Activated CD4-positive, CD25-positive, alpha-beta regulatory T cell treated with anti-CD3 and anti-CD28 coated beads, Interleukin-2, amount 50 U/mL, for 16 hours (primary cell): ENCODE results near the gene SPDYE16.
"Not testable (repeated sequence)": the region's sequence is repeated elsewhere in the genome, so short reads cannot be mapped to it uniquely, and the experiment has no call there.

ENCODE experiments used
- DNase-seq: peaks from one replicate; pipeline ENCODE4 v3.0.0-alpha.2; 2020; ENCODE audit warnings: low read depth, low spot score

The SPDYE16 gene

GRCh38 chr7:76504351-76505167 is 38.5 kb downstream of the SPDYE16 start:
- not testable (repeated sequence) for DNase-seq

- not testable (repeated sequence) for DNase-seq
These were observed 39.9 kb downstream of the SPDYE16 start for GRCh38 chr7:76503244-76503643.

GRCh38 chr7:76502836-76503235 is 40.3 kb downstream of the SPDYE16 start:
- DNase-seq, result not testable (repeated sequence)

GRCh38 chr7:76502224-76502623 is 40.9 kb downstream of the SPDYE16 start:
- not testable (repeated sequence) for DNase-seq

- DNase-seq, result not testable (repeated sequence)
These were observed 43.2 kb downstream of the SPDYE16 start for GRCh38 chr7:76499924-76500241.

- not testable (repeated sequence) for DNase-seq
These were observed 43.7 kb downstream of the SPDYE16 start for GRCh38 chr7:76499201-76499923.

- DNase-seq, result not testable (repeated sequence)
These were observed 44.4 kb downstream of the SPDYE16 start for GRCh38 chr7:76498583-76499200.

GRCh38 chr7:76497918-76498582 is 45.0 kb downstream of the SPDYE16 start:
- DNase-seq, result not testable (repeated sequence)

GRCh38 chr7:76495717-76496116 is 47.4 kb downstream of the SPDYE16 start:
- not testable (repeated sequence) for DNase-seq

GRCh38 chr7:76492139-76492538 is 51.0 kb downstream of the SPDYE16 start:
- not testable (repeated sequence) for DNase-seq

GRCh38 chr7:76487969-76488368 is 55.1 kb downstream of the SPDYE16 start:
- DNase-seq, result not testable (repeated sequence)

- DNase-seq, result not testable (repeated sequence)
These were observed 56.5 kb downstream of the SPDYE16 start for GRCh38 chr7:76486618-76487017.

GRCh38 chr7:76485822-76486610 is 57.1 kb downstream of the SPDYE16 start:
- not testable (repeated sequence) for DNase-seq

GRCh38 chr7:76484456-76484855 is 58.6 kb downstream of the SPDYE16 start:
- not testable (repeated sequence) for DNase-seq

GRCh38 chr7:76483081-76483480 is 60.0 kb downstream of the SPDYE16 start:
- not testable (repeated sequence) for DNase-seq

- not testable (repeated sequence) for DNase-seq
These were observed 60.4 kb downstream of the SPDYE16 start for GRCh38 chr7:76482660-76483059.
